Testis (tissue), 2 donors: ENCODE results near the gene PHLPP1.

ENCODE experiments used
- POLR2A ChIP-seq: fragments of 450-650 bp; IDR thresholded peaks from one replicate; pipeline ENCODE4 v1.6.1; 2017; ENCODE audit warnings: antibody characterized with exemption, mild to moderate bottlenecking, moderate library complexity
- TF ChIP-seq, protein P1 (sequence below), 3 experiments: fragments of 450-650 bp in 2 of 3; fragments of 200-600 bp in 1 of 3; sonication (generic) in 1 of 3; IDR thresholded peaks; one replicate each; pipeline ENCODE4 v1.5.1; 2016 to 2019; ENCODE audit warnings: antibody characterized with exemption in 3 of 3, mild to moderate bottlenecking in 2 of 3, moderate library complexity in 1 of 3

DNA sequence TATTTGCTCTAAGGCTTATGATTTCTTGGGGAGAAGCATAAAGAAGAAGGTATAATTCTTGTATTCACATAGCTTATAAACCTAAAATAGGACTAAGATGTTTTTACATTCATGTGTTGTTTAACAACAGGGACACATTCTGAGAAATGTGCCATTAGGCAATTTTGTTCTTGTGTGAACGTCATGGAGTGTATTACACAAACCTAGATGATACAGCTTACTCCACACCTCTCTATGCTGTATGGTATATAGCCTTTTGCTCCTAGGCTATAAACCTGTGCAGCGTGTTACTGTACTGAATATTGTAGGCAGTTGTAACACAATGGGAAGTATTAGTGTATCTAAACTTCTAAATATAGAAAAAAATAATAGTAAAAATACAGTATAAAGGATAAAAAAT, 92.1 kb downstream of the PHLPP1 start:
- TF ChIP-seq, protein P1, sequence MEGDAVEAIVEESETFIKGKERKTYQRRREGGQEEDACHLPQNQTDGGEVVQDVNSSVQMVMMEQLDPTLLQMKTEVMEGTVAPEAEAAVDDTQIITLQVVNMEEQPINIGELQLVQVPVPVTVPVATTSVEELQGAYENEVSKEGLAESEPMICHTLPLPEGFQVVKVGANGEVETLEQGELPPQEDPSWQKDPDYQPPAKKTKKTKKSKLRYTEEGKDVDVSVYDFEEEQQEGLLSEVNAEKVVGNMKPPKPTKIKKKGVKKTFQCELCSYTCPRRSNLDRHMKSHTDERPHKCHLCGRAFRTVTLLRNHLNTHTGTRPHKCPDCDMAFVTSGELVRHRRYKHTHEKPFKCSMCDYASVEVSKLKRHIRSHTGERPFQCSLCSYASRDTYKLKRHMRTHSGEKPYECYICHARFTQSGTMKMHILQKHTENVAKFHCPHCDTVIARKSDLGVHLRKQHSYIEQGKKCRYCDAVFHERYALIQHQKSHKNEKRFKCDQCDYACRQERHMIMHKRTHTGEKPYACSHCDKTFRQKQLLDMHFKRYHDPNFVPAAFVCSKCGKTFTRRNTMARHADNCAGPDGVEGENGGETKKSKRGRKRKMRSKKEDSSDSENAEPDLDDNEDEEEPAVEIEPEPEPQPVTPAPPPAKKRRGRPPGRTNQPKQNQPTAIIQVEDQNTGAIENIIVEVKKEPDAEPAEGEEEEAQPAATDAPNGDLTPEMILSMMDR (IDR thresholded peaks at IDR 0.05): no peak
- TF ChIP-seq POLR2A: no peak
